OCI-LY1 (cell line): ENCODE data around the gene SLC13A2.
"Not testable (repeated sequence)": the region's sequence is repeated elsewhere in the genome, so short reads cannot be mapped to it uniquely, and the experiment has no call there.

ENCODE experiments used
- CTCF ChIP-seq: fragments of 200-600 bp; sonication (generic), shearing (Covaris generic); IDR thresholded peaks from 2 replicates; pipeline ENCODE4 v1.5.1; 2017; ENCODE audit warnings: mild to moderate bottlenecking, antibody characterized with exemption, low read length, moderate library complexity, mixed read lengths
- EZH2 ChIP-seq: fragments of 200-600 bp; sonication (generic), shearing (Covaris generic); IDR thresholded peaks from 2 replicates; pipeline ENCODE4 v1.8.0; 2017; ENCODE audit warnings: borderline replicate concordance, mixed run types, mild to moderate bottlenecking, antibody characterized with exemption, low read length, moderate library complexity, mixed read lengths

- not testable (repeated sequence) for TF ChIP-seq CTCF, EZH2
Observed at GRCh38 chr17:28522281-28522680, 48.8 kb downstream of the SLC13A2 start.
